Measurements from ENCODE around the gene NMD3. TPM values are rescaled to one million over a fixed set of nuclear protein-coding genes. Genes with fewer than 3 reads are reported as not detected.
A peak's percentile ranks its signal among the peaks of the same experiment; 100 is the strongest.
"Not testable (repeated sequence)": the region's sequence is repeated elsewhere in the genome, so short reads cannot be mapped to it uniquely, and the experiment has no call there.

NMD3 gene
- total RNA-seq, 1 experiment from 2014 or later, result 62.9 TPM

DNA sequence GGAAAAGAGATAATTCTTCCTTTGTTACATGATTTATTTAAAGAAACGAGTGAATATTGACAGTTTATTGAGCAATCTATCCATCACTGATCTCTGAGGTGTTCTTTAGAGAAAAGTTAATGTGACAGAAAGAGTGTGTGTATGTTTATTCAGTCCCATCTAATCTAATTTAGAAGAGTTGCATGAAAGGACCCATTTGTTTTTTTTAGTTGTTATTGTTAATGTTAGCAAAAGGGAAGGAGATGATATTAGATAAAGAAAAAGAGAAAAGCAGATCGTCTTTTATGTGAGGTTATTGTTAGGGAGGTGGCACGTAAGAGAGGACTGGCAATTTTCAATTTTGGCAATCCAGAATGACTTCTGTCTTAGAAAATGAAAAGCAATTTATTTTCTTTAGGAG is 46.5 kb downstream of the NMD3 start:
- in situ Hi-C loops (cut with HindIII; ENCODE audit: low pct_unique_long_range_greater_than_20kb, low sequenced_read_pairs), result no loop called here
- DNase-seq (ENCODE audit: low read depth, low spot score), result no peak

DNA sequence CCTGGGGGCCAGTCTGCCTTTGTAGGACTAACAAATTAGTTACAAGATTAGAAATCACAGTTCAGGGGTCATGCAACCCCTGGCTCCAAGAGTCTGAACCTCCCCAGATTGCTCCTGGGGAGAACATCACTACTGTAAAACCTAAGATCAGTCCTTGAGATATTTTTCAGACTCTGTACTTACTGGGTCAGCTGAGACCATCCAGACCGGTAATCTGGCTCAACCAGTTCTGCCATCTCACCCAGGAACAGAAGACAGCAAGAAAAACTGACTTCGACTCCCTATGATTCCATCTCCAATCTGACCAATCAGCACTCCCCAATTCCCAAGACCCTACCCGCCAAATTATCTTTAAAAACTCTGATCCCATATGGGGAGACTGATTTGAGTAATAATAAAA is 47.5 kb downstream of the NMD3 start:
- in situ Hi-C loops (cut with HindIII; ENCODE audit: low pct_unique_long_range_greater_than_20kb, low sequenced_read_pairs), result no loop called here
- no peak for DNase-seq (ENCODE audit: low read depth, low spot score)

- in situ Hi-C loops (cut with HindIII; ENCODE audit: low pct_unique_long_range_greater_than_20kb, low sequenced_read_pairs), result no loop called here
- peak; percentile 27 for DNase-seq (ENCODE audit: low read depth, low spot score)
Observed at GRCh38 chr3:161270991-161271390, 49.9 kb downstream of the NMD3 start.

DNA sequence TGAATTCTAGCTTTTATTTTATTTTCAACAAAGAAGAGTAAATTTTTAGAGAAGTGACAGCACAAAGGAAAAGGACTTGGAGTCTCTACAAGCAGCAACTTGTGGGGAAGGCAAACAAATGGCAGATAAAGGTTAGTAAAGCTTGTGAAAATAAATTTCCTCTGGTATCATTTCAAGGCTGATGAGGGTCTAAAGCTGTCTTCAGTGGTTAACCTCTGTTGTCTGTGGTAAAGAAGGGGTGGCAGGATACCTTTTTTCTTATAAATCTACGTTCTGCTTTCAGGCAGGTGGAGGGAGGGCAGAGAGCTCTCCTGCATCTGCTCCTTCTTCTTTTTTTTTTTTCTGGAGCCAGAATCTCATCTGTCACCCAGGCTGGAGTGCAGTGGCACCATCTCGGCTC is 50.5 kb downstream of the NMD3 start:
- DNase-seq (ENCODE audit: low read depth, low spot score), result no peak
- in situ Hi-C loops (cut with HindIII; ENCODE audit: low pct_unique_long_range_greater_than_20kb, low sequenced_read_pairs), result no loop called here

DNA sequence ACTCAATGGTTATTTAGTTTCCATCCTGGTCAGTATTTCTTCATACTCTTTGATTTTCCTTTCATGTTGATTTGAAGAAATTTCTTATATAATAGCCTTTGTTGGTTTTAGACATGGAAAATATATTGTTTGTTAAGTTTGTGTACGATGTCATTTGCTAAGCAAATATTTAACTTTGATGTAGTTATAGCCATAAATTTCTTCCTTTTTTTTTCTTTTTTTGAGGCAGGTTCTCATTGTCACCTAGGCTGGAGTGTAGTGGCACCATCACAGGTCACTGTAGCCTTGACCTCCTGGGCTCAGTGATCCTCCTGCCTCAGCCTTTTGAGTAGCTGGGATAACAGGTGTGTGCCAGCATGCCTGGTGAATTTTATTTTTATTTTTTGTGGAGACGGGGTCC is 51.4 kb downstream of the NMD3 start:
- in situ Hi-C loops (cut with HindIII; ENCODE audit: low pct_unique_long_range_greater_than_20kb, low sequenced_read_pairs), result no loop called here
- no peak for DNase-seq (ENCODE audit: low read depth, low spot score)

GRCh38 chr3:161273589-161274218 is 52.6 kb downstream of the NMD3 start:
- peak; percentile 53 for DNase-seq (ENCODE audit: low read depth, low spot score)
- in situ Hi-C loops (cut with HindIII; ENCODE audit: low pct_unique_long_range_greater_than_20kb, low sequenced_read_pairs), result no loop called here

- in situ Hi-C loops (cut with HindIII; ENCODE audit: low pct_unique_long_range_greater_than_20kb, low sequenced_read_pairs), result no loop called here
- DNase-seq (ENCODE audit: low read depth, low spot score), result peak; percentile 80
Observed at GRCh38 chr3:161274691-161275298, 53.7 kb downstream of the NMD3 start.

DNA sequence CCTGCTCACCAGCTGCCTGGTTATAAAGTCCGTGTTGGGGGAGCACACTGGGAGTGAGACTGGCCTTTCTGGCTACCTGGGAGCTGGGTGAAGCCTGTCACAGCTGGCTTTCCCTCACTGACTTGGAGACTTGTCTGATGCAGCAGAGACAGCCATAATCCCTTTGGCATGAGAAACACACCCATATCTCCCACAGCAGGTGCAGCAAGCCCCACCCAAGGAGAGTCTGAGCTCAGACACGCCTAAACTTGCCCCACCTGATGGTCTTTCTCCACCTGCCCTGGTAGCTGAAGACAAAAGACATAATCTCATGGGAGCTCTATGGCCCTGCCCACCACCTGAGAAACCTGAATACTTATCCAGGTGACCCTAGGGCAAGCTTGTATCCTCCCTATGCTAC is 54.8 kb downstream of the NMD3 start:
- DNase-seq (ENCODE audit: low read depth, low spot score), result no peak
- in situ Hi-C loops (cut with HindIII; ENCODE audit: low pct_unique_long_range_greater_than_20kb, low sequenced_read_pairs), result no loop called here

- DNase-seq (ENCODE audit: low read depth, low spot score); in situ Hi-C loops (cut with HindIII; ENCODE audit: low pct_unique_long_range_greater_than_20kb, low sequenced_read_pairs): not testable (repeated sequence)
Observed at GRCh38 chr3:161282387-161282786, 61.3 kb downstream of the NMD3 start.

DNA sequence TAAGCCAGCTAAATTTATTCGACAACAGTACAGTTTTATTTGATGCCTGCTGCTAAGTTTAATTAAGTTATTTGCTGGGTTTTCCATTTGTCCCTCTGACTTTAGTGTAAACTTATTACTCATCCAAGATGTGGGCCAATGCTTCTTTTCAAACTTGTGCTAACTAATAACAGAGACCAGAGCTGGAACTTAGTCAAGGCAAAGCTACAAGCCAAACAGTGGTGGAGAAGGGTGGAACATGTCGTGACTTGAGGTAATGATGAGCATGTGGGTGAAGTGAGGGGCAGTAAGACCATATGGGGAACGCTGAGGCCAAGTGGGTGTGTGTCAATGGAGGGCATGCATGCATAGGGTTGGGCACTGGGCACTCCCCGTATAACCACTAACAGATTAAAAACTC is 63.9 kb downstream of the NMD3 start:
- in situ Hi-C loops (cut with HindIII; ENCODE audit: low pct_unique_long_range_greater_than_20kb, low sequenced_read_pairs), result no loop called here
- no peak for DNase-seq (ENCODE audit: low read depth, low spot score)

DNA sequence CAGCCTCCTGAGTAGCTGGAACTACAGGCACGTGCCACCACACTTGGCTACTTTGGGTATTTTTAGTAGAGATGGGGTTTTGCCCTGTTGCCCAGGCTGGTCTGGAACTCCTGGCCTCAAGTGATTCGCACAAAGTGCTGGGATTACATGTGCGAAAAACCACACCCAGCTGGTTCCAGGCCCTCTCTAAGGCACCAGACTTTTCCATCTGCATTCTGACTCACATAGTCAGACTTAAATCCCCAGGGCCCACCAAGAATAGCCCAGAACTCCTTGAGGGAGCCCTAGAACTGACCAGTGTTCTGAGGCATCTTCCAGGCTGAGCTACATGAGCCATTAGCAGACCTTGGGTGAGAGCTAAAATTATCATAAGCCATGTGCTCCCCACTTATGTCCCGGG is 68.1 kb downstream of the NMD3 start:
- in situ Hi-C loops (cut with HindIII; ENCODE audit: low pct_unique_long_range_greater_than_20kb, low sequenced_read_pairs), result no loop called here
- no peak for DNase-seq (ENCODE audit: low read depth, low spot score)

- in situ Hi-C loops (cut with HindIII; ENCODE audit: low pct_unique_long_range_greater_than_20kb, low sequenced_read_pairs), result no loop called here
- DNase-seq (ENCODE audit: low read depth, low spot score), result no peak
Observed at GRCh38 chr3:161291191-161291901, 70.2 kb downstream of the NMD3 start.

- in situ Hi-C loops (cut with HindIII; ENCODE audit: low pct_unique_long_range_greater_than_20kb, low sequenced_read_pairs), result no loop called here
- DNase-seq (ENCODE audit: low read depth, low spot score), result no peak
Observed at GRCh38 chr3:161293381-161293780, 72.3 kb downstream of the NMD3 start.

GRCh38 chr3:161295325-161295724 is 74.2 kb downstream of the NMD3 start:
- in situ Hi-C loops (cut with HindIII; ENCODE audit: low pct_unique_long_range_greater_than_20kb, low sequenced_read_pairs), result no loop called here
- DNase-seq (ENCODE audit: low read depth, low spot score), result peak; percentile 11

DNA sequence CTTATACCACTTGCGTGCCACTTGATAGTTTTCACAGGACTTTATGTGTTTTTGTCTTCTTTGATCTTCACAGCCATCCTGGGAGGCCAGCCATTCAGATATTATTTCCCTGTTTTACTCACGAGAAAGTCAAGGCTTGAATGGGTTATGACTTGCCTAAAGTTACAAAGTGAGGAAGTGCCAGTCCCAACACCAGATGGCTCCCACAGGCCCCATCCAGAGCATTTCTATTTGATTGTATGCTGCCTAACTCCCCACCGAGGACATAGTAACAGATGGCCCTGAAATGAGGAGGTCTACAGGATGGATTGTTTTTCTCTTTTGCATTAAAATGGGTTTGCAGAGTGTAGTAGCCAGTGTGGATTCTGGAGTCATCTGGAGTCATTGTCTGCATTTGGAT is 75.7 kb downstream of the NMD3 start:
- no peak for DNase-seq (ENCODE audit: low read depth, low spot score)
- in situ Hi-C loops (cut with HindIII; ENCODE audit: low pct_unique_long_range_greater_than_20kb, low sequenced_read_pairs), result no loop called here

Small RNA genes within 50 kb of the gene (small RNA-seq; reads per million reads assigned to genes)
- gene AC108738.1, result 0 reads per million in 2 experiments

Other genes starting within 250 kb of the NMD3 start
- gene B3GALNT1, start 116.0 kb upstream of the NMD3 start, total RNA-seq (2014; rRNA removed; shearing (Covaris generic)), result 0.45 and 0.67 TPM in 2 replicates
- not detected in 2 replicates for gene SPTSSB, start 150.2 kb downstream of the NMD3 start, total RNA-seq (2014; rRNA removed; shearing (Covaris generic))

All from SK-MEL-5 (cell line).